Measurements from ENCODE around the gene TBC1D1. TPM values are rescaled to one million over a fixed set of nuclear protein-coding genes. Genes with fewer than 3 reads are reported as not detected.

Gene TBC1D1
- total and polyA plus RNA-seq, 2 of the 8 experiments (the other 6 are each of a cell fraction or from before 2014, with no cell fraction given): 96.9 to 162 TPM

DNA sequence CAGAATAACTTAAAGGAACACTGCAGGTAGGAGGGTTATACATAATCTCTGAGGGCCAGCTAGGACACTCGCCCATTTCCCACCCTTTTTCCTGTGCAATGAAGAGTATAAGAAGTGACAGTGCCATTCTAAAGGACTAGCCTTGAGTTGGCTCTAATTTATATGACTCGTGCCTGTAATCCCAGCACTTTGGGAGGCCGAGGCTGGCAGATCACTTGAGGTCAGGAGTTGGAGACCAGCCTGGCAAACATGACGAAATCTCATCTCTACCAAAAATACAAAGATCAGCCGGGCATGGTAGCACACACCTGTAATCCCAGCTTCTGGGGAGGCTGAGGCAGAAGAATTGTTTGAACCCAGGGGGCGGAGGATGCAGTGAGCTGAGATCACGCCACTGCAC is 4.4 kb downstream of the TBC1D1 start (continued):
- TF ChIP-seq, protein P1, sequence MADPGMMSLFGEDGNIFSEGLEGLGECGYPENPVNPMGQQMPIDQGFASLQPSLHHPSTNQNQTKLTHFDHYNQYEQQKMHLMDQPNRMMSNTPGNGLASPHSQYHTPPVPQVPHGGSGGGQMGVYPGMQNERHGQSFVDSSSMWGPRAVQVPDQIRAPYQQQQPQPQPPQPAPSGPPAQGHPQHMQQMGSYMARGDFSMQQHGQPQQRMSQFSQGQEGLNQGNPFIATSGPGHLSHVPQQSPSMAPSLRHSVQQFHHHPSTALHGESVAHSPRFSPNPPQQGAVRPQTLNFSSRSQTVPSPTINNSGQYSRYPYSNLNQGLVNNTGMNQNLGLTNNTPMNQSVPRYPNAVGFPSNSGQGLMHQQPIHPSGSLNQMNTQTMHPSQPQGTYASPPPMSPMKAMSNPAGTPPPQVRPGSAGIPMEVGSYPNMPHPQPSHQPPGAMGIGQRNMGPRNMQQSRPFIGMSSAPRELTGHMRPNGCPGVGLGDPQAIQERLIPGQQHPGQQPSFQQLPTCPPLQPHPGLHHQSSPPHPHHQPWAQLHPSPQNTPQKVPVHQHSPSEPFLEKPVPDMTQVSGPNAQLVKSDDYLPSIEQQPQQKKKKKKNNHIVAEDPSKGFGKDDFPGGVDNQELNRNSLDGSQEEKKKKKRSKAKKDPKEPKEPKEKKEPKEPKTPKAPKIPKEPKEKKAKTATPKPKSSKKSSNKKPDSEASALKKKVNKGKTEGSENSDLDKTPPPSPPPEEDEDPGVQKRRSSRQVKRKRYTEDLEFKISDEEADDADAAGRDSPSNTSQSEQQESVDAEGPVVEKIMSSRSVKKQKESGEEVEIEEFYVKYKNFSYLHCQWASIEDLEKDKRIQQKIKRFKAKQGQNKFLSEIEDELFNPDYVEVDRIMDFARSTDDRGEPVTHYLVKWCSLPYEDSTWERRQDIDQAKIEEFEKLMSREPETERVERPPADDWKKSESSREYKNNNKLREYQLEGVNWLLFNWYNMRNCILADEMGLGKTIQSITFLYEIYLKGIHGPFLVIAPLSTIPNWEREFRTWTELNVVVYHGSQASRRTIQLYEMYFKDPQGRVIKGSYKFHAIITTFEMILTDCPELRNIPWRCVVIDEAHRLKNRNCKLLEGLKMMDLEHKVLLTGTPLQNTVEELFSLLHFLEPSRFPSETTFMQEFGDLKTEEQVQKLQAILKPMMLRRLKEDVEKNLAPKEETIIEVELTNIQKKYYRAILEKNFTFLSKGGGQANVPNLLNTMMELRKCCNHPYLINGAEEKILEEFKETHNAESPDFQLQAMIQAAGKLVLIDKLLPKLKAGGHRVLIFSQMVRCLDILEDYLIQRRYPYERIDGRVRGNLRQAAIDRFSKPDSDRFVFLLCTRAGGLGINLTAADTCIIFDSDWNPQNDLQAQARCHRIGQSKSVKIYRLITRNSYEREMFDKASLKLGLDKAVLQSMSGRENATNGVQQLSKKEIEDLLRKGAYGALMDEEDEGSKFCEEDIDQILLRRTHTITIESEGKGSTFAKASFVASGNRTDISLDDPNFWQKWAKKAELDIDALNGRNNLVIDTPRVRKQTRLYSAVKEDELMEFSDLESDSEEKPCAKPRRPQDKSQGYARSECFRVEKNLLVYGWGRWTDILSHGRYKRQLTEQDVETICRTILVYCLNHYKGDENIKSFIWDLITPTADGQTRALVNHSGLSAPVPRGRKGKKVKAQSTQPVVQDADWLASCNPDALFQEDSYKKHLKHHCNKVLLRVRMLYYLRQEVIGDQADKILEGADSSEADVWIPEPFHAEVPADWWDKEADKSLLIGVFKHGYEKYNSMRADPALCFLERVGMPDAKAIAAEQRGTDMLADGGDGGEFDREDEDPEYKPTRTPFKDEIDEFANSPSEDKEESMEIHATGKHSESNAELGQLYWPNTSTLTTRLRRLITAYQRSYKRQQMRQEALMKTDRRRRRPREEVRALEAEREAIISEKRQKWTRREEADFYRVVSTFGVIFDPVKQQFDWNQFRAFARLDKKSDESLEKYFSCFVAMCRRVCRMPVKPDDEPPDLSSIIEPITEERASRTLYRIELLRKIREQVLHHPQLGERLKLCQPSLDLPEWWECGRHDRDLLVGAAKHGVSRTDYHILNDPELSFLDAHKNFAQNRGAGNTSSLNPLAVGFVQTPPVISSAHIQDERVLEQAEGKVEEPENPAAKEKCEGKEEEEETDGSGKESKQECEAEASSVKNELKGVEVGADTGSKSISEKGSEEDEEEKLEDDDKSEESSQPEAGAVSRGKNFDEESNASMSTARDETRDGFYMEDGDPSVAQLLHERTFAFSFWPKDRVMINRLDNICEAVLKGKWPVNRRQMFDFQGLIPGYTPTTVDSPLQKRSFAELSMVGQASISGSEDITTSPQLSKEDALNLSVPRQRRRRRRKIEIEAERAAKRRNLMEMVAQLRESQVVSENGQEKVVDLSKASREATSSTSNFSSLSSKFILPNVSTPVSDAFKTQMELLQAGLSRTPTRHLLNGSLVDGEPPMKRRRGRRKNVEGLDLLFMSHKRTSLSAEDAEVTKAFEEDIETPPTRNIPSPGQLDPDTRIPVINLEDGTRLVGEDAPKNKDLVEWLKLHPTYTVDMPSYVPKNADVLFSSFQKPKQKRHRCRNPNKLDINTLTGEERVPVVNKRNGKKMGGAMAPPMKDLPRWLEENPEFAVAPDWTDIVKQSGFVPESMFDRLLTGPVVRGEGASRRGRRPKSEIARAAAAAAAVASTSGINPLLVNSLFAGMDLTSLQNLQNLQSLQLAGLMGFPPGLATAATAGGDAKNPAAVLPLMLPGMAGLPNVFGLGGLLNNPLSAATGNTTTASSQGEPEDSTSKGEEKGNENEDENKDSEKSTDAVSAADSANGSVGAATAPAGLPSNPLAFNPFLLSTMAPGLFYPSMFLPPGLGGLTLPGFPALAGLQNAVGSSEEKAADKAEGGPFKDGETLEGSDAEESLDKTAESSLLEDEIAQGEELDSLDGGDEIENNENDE (IDR thresholded peaks at IDR 0.05; ENCODE audit: insufficient replicate concordance, low read length): no peak
- TF ChIP-seq, protein P2, sequence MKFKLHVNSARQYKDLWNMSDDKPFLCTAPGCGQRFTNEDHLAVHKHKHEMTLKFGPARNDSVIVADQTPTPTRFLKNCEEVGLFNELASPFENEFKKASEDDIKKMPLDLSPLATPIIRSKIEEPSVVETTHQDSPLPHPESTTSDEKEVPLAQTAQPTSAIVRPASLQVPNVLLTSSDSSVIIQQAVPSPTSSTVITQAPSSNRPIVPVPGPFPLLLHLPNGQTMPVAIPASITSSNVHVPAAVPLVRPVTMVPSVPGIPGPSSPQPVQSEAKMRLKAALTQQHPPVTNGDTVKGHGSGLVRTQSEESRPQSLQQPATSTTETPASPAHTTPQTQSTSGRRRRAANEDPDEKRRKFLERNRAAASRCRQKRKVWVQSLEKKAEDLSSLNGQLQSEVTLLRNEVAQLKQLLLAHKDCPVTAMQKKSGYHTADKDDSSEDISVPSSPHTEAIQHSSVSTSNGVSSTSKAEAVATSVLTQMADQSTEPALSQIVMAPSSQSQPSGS (IDR thresholded peaks at IDR 0.05; ENCODE audit: low read length): no peak
- TF ChIP-seq RNF2 (IDR thresholded peaks at IDR 0.05; ENCODE audit: borderline replicate concordance, low read depth, low read length, missing control alignments, poor library complexity, severe bottlenecking) (no peak), TBP (IDR thresholded peaks at IDR 0.05; ENCODE audit: low read depth, low read length) (no peak), POU5F1 (IDR thresholded peaks at IDR 0.05; ENCODE audit: low read depth, low read length) (no peak), SUZ12 (IDR thresholded peaks at IDR 0.05; ENCODE audit: low read length) (no peak), YY1 (IDR thresholded peaks at IDR 0.05; ENCODE audit: low read depth, low read length) (no peak), EGR1 (IDR thresholded peaks at IDR 0.05; ENCODE audit: borderline replicate concordance, low read depth, low read length) (no peak)
- TF ChIP-seq, protein P3, sequence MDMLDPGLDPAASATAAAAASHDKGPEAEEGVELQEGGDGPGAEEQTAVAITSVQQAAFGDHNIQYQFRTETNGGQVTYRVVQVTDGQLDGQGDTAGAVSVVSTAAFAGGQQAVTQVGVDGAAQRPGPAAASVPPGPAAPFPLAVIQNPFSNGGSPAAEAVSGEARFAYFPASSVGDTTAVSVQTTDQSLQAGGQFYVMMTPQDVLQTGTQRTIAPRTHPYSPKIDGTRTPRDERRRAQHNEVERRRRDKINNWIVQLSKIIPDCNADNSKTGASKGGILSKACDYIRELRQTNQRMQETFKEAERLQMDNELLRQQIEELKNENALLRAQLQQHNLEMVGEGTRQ (IDR thresholded peaks at IDR 0.05; ENCODE audit: low read length): no peak
